Activated CD8-positive, alpha-beta memory T cell treated with anti-CD3 and anti-CD28 coated beads, Interleukin-2, amount 10 ng/mL, durations not matched to agents 7 days and 5 days (primary cell): ENCODE measurements around the gene CUEDC1. TPM values are rescaled to one million over a fixed set of nuclear protein-coding genes. Genes with fewer than 3 reads are reported as not detected.

ENCODE experiments used
- ATAC-seq: fragments of 150-1000 bp; cut with Tn5 transposase; one replicate; pipeline ENCODE4 v1.10.0; 2021; ENCODE audit warnings: moderate library complexity
- CTCF ChIA-PET: fragments of 350-600 bp; sonication (Branson Sonifier 250); formaldehyde crosslinking; loops from one replicate; lab custom pipeline; 2021; ENCODE audit warnings: antibody characterized with exemption; lab: Charles Lee
- DNase-seq: peaks from one replicate; pipeline ENCODE4 v3.0.0-alpha.2; 2020
- H3K27ac Mint-ChIP-seq: one replicate; pipeline ENCODE4 v1.8.0; 2021; ENCODE audit warnings: mild to moderate bottlenecking, mixed read lengths
- H3K27me3 Mint-ChIP-seq: one replicate; pipeline ENCODE4 v1.8.0; 2021; ENCODE audit warnings: mixed read lengths
- H3K36me3 Mint-ChIP-seq: one replicate; pipeline ENCODE4 v1.8.0; 2021; ENCODE audit warnings: mild to moderate bottlenecking, mixed read lengths
- H3K4me1 Mint-ChIP-seq: one replicate; pipeline ENCODE4 v1.8.0; 2021; ENCODE audit warnings: mixed read lengths
- H3K4me3 Mint-ChIP-seq: one replicate; pipeline ENCODE4 v1.8.0; 2021; ENCODE audit warnings: mild to moderate bottlenecking, moderate library complexity, mixed read lengths
- H3K9me3 Mint-ChIP-seq: one replicate; pipeline ENCODE4 v1.8.0; 2022; ENCODE audit warnings: low read depth, mixed read lengths
- total RNA-seq, 2 experiments: library from RNA; stranded (reverse); gene quantifications; one replicate each; pipeline ENCODE4 v1.2.3, GENCODE V29; 2021

CUEDC1 gene
- total RNA-seq, 2 experiments from 2014 or later, result not detected

GRCh38 chr17:57911834-57912673 is 43.2 kb downstream of the CUEDC1 start:
- ATAC-seq (no peak), DNase-seq (no peak)
- H3K27ac Mint-ChIP-seq, result no peak overlapping the region
- H3K9me3 Mint-ChIP-seq, result no peaks in the 10 kb centered on the region
- no peaks in the 10 kb centered on the region for H3K4me1 Mint-ChIP-seq
- no peaks in the 10 kb centered on the region for H3K36me3 Mint-ChIP-seq
- H3K27me3 Mint-ChIP-seq, result peaks cover 20% of the 10 kb centered on the region
- H3K4me3 Mint-ChIP-seq, result no peak overlapping the region
- CTCF ChIA-PET, result no interaction called here

- H3K4me1 Mint-ChIP-seq, result no peaks in the 10 kb centered on the region
- DNase-seq (no peak), ATAC-seq (no peak)
- CTCF ChIA-PET, result no interaction called here
- no peaks in the 10 kb centered on the region for H3K36me3 Mint-ChIP-seq
- no peaks in the 10 kb centered on the region for H3K9me3 Mint-ChIP-seq
- no peak overlapping the region for H3K27ac Mint-ChIP-seq
- H3K4me3 Mint-ChIP-seq, result no peak overlapping the region
- peaks cover 20% of the 10 kb centered on the region for H3K27me3 Mint-ChIP-seq
These were observed 44.5 kb downstream of the CUEDC1 start for GRCh38 chr17:57910462-57911420.

- CTCF ChIA-PET, result interaction anchor here (0.7 kb wide), 1 partner anchor 9 kb away, joined by 3 read pairs; no protein-coding TSS in a partner anchor
- DNase-seq, result no peak
- no peak overlapping the region for H3K27ac Mint-ChIP-seq
- H3K36me3 Mint-ChIP-seq, result no peaks in the 10 kb centered on the region
- H3K4me3 Mint-ChIP-seq, result no peak overlapping the region
- peaks cover 20% of the 10 kb centered on the region for H3K27me3 Mint-ChIP-seq
- peaks cover 6% of the 10 kb centered on the region for H3K4me1 Mint-ChIP-seq
- ATAC-seq, result no peak
- no peaks in the 10 kb centered on the region for H3K9me3 Mint-ChIP-seq
These were observed 45.7 kb downstream of the CUEDC1 start for GRCh38 chr17:57909551-57909950.

- CTCF ChIA-PET, result no interaction called here
- peaks cover 11% of the 10 kb centered on the region for H3K4me1 Mint-ChIP-seq
- no peaks in the 10 kb centered on the region for H3K9me3 Mint-ChIP-seq
- no peak overlapping the region for H3K27ac Mint-ChIP-seq
- no peaks in the 10 kb centered on the region for H3K36me3 Mint-ChIP-seq
- no peak for ATAC-seq
- DNase-seq, result no peak
- H3K27me3 Mint-ChIP-seq, result peaks cover 15% of the 10 kb centered on the region
- H3K4me3 Mint-ChIP-seq, result no peak overlapping the region
These were observed 46.9 kb downstream of the CUEDC1 start for GRCh38 chr17:57908278-57908677.

- Mint-ChIP-seq H3K4me1 (peaks cover 23% of the 10 kb centered on the region), H3K27ac (no peak overlapping the region), H3K27me3 (peaks cover 14% of the 10 kb centered on the region), H3K36me3 (no peaks in the 10 kb centered on the region), H3K4me3 (no peak overlapping the region), H3K9me3 (no peaks in the 10 kb centered on the region)
- CTCF ChIA-PET, result no interaction called here
- ATAC-seq (no peak), DNase-seq (no peak)
These were observed 48.3 kb downstream of the CUEDC1 start for GRCh38 chr17:57906910-57907309.

- H3K36me3 Mint-ChIP-seq, result no peaks in the 10 kb centered on the region
These were observed 49.2 kb downstream of the CUEDC1 start for GRCh38 chr17:57905875-57906455.

GRCh38 chr17:57903961-57904360 is 51.3 kb downstream of the CUEDC1 start:
- DNase-seq (no peak), ATAC-seq (no peak)
- CTCF ChIA-PET, result interaction anchor here (1.5 kb wide), 1 partner anchor 208 kb away, joined by 3 read pairs; no protein-coding TSS in a partner anchor
- no peak overlapping the region for H3K27ac Mint-ChIP-seq
- H3K36me3 Mint-ChIP-seq, result no peaks in the 10 kb centered on the region
- peaks cover 30% of the 10 kb centered on the region for H3K4me1 Mint-ChIP-seq
- no peaks in the 10 kb centered on the region for H3K27me3 Mint-ChIP-seq
- no peak overlapping the region for H3K4me3 Mint-ChIP-seq
- H3K9me3 Mint-ChIP-seq, result no peaks in the 10 kb centered on the region

More at GRCh38 chr17:57905875-57906455, 49.2 kb downstream of the CUEDC1 start:
- H3K4me1 Mint-ChIP-seq, result peaks cover 23% of the 10 kb centered on the region
- H3K4me3 Mint-ChIP-seq, result no peak overlapping the region
- H3K27ac Mint-ChIP-seq, result no peak overlapping the region
- CTCF ChIA-PET, result interaction anchor here (1.0 kb wide), 1 partner anchor 13 kb away, joined by 4 read pairs; no protein-coding TSS in a partner anchor
- ATAC-seq (no peak), DNase-seq (no peak)
- peaks cover 14% of the 10 kb centered on the region for H3K27me3 Mint-ChIP-seq
- no peaks in the 10 kb centered on the region for H3K9me3 Mint-ChIP-seq

GRCh38 chr17:57902800-57903759 is 52.1 kb downstream of the CUEDC1 start:
- H3K27ac Mint-ChIP-seq, result no peak overlapping the region

GRCh38 chr17:57902117-57902799 is 53.0 kb downstream of the CUEDC1 start:
- CTCF ChIA-PET, result interaction anchor here (0.8 kb wide), 1 partner anchor 9 kb away, joined by 3 read pairs; no protein-coding TSS in a partner anchor
- Mint-ChIP-seq H3K27me3 (no peaks in the 10 kb centered on the region), H3K4me3 (no peak overlapping the region), H3K27ac (no peak overlapping the region), H3K9me3 (no peaks in the 10 kb centered on the region), H3K4me1 (peaks cover 30% of the 10 kb centered on the region), H3K36me3 (no peaks in the 10 kb centered on the region)
- no peak for ATAC-seq
- DNase-seq, result no peak

More at GRCh38 chr17:57902800-57903759, 52.1 kb downstream of the CUEDC1 start:
- no peak overlapping the region for H3K4me3 Mint-ChIP-seq
- DNase-seq, result no peak
- no peak for ATAC-seq
- H3K9me3 Mint-ChIP-seq, result no peaks in the 10 kb centered on the region
- peaks cover 30% of the 10 kb centered on the region for H3K4me1 Mint-ChIP-seq
- CTCF ChIA-PET, result interaction anchor here (0.8 kb wide), 1 partner anchor 10 kb away, joined by 3 read pairs; no protein-coding TSS in a partner anchor
- H3K27me3 Mint-ChIP-seq, result no peaks in the 10 kb centered on the region
- H3K36me3 Mint-ChIP-seq, result no peaks in the 10 kb centered on the region

- Mint-ChIP-seq H3K27me3 (no peaks in the 10 kb centered on the region), H3K27ac (no peak overlapping the region), H3K4me1 (peaks cover 30% of the 10 kb centered on the region), H3K9me3 (no peaks in the 10 kb centered on the region), H3K36me3 (no peaks in the 10 kb centered on the region), H3K4me3 (no peak overlapping the region)
- CTCF ChIA-PET, result interaction anchor here (0.6 kb wide), 1 partner anchor 8 kb away, joined by 3 read pairs; no protein-coding TSS in a partner anchor
- ATAC-seq (no peak), DNase-seq (no peak)
These were observed 54.0 kb downstream of the CUEDC1 start for GRCh38 chr17:57900991-57901743.

- no peak overlapping the region for H3K27ac Mint-ChIP-seq
- no peak overlapping the region for H3K4me3 Mint-ChIP-seq
- H3K9me3 Mint-ChIP-seq, result no peaks in the 10 kb centered on the region
- no peaks in the 10 kb centered on the region for H3K36me3 Mint-ChIP-seq
- CTCF ChIA-PET, result interaction anchor here (1.6 to 1.7 kb wide), 2 partner anchors 97 to 273 kb away, joined by 5 read pairs; no protein-coding TSS in a partner anchor
- peaks cover 28% of the 10 kb centered on the region for H3K4me1 Mint-ChIP-seq
- DNase-seq, result no peak
- no peaks in the 10 kb centered on the region for H3K27me3 Mint-ChIP-seq
- ATAC-seq, result peak; percentile 8
These were observed 55.4 kb downstream of the CUEDC1 start for GRCh38 chr17:57899822-57900221.
